GM12878 (cell line): ENCODE data around the gene CHST5.

Source experiments
- EGR1 ChIP-seq, 2 experiments: IDR thresholded peaks; 1 replicate in 1 of 2; 2 replicates in 1 of 2; pipeline ENCODE4 v1.6.1; 2011 to 2012; ENCODE audit warnings: low read depth in 2 of 2, low read length in 2 of 2, borderline replicate concordance in 1 of 2, mild to moderate bottlenecking in 1 of 2, moderate library complexity in 1 of 2
- EZH2 ChIP-seq: IDR thresholded peaks from 2 replicates; pipeline ENCODE4 v1.6.1; 2012; ENCODE audit warnings: low read depth, mild to moderate bottlenecking, control low read depth, inconsistent platforms, low read length, borderline replicate concordance; ENCODE audit not compliant: control insufficient read depth
- IKZF2 ChIP-seq, 2 experiments: fragments of 450-650 bp; IDR thresholded peaks; 2 replicates each; pipeline ENCODE4 v1.6.1; 2017; ENCODE audit warnings: mild to moderate bottlenecking in 2 of 2, moderate library complexity in 2 of 2
- POLR2A ChIP-seq: IDR thresholded peaks from 2 replicates; pipeline ENCODE4 v1.6.1; 2011; ENCODE audit warnings: low read depth, mild to moderate bottlenecking, low read length
- SREBF2 ChIP-seq: IDR thresholded peaks from 2 replicates; pipeline ENCODE4 v1.6.1; 2012; ENCODE audit warnings: mild to moderate bottlenecking, low read length
- TCF12 ChIP-seq: IDR thresholded peaks from 2 replicates; pipeline ENCODE4 v1.6.1; 2011; ENCODE audit warnings: low read depth, mild to moderate bottlenecking, low read length
- TF ChIP-seq, protein P1 (sequence below), 3 experiments: IDR thresholded peaks in 2 of 3; conservative IDR thresholded peaks in 1 of 3; 2 replicates each; pipeline ENCODE4 v1.5.1; 2011; ENCODE audit warnings: low read depth in 3 of 3, low read length in 3 of 3, mild to moderate bottlenecking in 3 of 3, control low read depth in 2 of 3, moderate library complexity in 2 of 3, inconsistent platforms in 1 of 3, mixed read lengths in 1 of 3; ENCODE audit not compliant: control insufficient read depth in 2 of 3, insufficient read depth in 1 of 3; ENCODE audit errors: extremely low read depth in 1 of 3

- TF ChIP-seq TCF12, result no peak
- TF ChIP-seq SREBF2, result no peak
- no peak for TF ChIP-seq POLR2A
- no peak for TF ChIP-seq EZH2
- TF ChIP-seq, protein P1, sequence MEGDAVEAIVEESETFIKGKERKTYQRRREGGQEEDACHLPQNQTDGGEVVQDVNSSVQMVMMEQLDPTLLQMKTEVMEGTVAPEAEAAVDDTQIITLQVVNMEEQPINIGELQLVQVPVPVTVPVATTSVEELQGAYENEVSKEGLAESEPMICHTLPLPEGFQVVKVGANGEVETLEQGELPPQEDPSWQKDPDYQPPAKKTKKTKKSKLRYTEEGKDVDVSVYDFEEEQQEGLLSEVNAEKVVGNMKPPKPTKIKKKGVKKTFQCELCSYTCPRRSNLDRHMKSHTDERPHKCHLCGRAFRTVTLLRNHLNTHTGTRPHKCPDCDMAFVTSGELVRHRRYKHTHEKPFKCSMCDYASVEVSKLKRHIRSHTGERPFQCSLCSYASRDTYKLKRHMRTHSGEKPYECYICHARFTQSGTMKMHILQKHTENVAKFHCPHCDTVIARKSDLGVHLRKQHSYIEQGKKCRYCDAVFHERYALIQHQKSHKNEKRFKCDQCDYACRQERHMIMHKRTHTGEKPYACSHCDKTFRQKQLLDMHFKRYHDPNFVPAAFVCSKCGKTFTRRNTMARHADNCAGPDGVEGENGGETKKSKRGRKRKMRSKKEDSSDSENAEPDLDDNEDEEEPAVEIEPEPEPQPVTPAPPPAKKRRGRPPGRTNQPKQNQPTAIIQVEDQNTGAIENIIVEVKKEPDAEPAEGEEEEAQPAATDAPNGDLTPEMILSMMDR (IDR thresholded peaks at IDR 0.05 in 2 of 3, conservative IDR thresholded peaks at IDR 0.05 in 1 of 3; ENCODE audit: control insufficient read depth in 2 of 3, extremely low read depth in 1 of 3, insufficient read depth in 1 of 3, low read depth in 3 of 3, low read length in 3 of 3), result no peak
- no peak for TF ChIP-seq EGR1 (IDR thresholded peaks at IDR 0.05; ENCODE audit: borderline replicate concordance in 1 of 2, low read depth in 2 of 2, low read length in 2 of 2)
- no peak for TF ChIP-seq IKZF2 (IDR thresholded peaks at IDR 0.05)
Observed at GRCh38 chr16:75479421-75479990, 56.4 kb downstream of the CHST5 start.
